H1 (cell line): ENCODE measurements around the gene DNAL1. TPM values are rescaled to one million over a fixed set of nuclear protein-coding genes. Genes with fewer than 3 reads are reported as not detected.

ENCODE experiments used
- CTCF ChIA-PET: fragments of 300-600 bp; sonication (Branson Sonifier 250); formaldehyde crosslinking; loops from one replicate; lab custom pipeline; 2021; ENCODE audit not compliant: partially characterized antibody; lab: Charles Lee
- POLR2A ChIA-PET: fragments of 300-600 bp; sonication (Branson Sonifier 250); formaldehyde crosslinking; loops from one replicate; lab custom pipeline; 2021; ENCODE audit warnings: inconsistent platforms; ENCODE audit not compliant: partially characterized antibody; lab: Charles Lee
- DNase-seq, 2 experiments: peaks; one replicate each; pipeline versions ENCODE4 v3.0.0 to v3.0.0-alpha.2; 2010 to 2022; ENCODE audit warnings: low spot score in 2 of 2, low read depth in 1 of 2, mixed read lengths in 1 of 2
- FAIRE-seq: peaks from 2 replicates; lab custom pipeline; 2011; peaks lifted over from hg19 to GRCh38; lab: Jason Lieb, UNC
- H2AFZ ChIP-seq: 2 replicates; pipeline ENCODE4 v1.8.1; 2012; ENCODE audit warnings: low read length, inconsistent platforms
- H2AK5ac ChIP-seq: 2 replicates; pipeline ENCODE4 v1.6.1; 2013; ENCODE audit warnings: low read depth, low read length
- H2BK120ac ChIP-seq: replicated peaks from 2 replicates; pipeline ENCODE3; 2013; ENCODE audit warnings: low read depth, low read length, inconsistent platforms
- H2BK12ac ChIP-seq: 2 replicates; pipeline ENCODE4 v1.6.1; 2013; ENCODE audit warnings: low read depth, low read length
- H2BK15ac ChIP-seq: 2 replicates; pipeline ENCODE4 v1.6.1; 2013; ENCODE audit warnings: low read length
- H2BK20ac ChIP-seq: 2 replicates; pipeline ENCODE4 v1.6.1; 2013; ENCODE audit warnings: low read length
- H2BK5ac ChIP-seq: 2 replicates; pipeline ENCODE4 v1.6.1; 2013; ENCODE audit warnings: low read depth, low read length
- H3K14ac ChIP-seq: 2 replicates; pipeline ENCODE4 v1.6.1; 2013; ENCODE audit warnings: inconsistent platforms; ENCODE audit not compliant: insufficient read length
- H3K18ac ChIP-seq: 2 replicates; pipeline ENCODE4 v1.6.1; 2013; ENCODE audit warnings: low read length; ENCODE audit errors: extremely low read depth
- H3K23ac ChIP-seq: 2 replicates; pipeline ENCODE4 v1.6.1; 2013; ENCODE audit warnings: inconsistent platforms; ENCODE audit not compliant: insufficient read length
- H3K23me2 ChIP-seq: 2 replicates; pipeline ENCODE4 v1.6.1; 2013; ENCODE audit warnings: low read depth, low read length
- H3K27ac ChIP-seq: 2 replicates; pipeline ENCODE4 v1.6.1; 2011; ENCODE audit warnings: low read depth, low read length, inconsistent platforms
- H3K27me3 ChIP-seq, 4 experiments: replicated peaks in 1 of 4; 1 replicate in 1 of 4; 2 replicates in 3 of 4; pipeline versions ENCODE4 v1.6.1 to v1.8.1; 2011 to 2013; ENCODE audit warnings: low read length in 3 of 4, mild to moderate bottlenecking in 3 of 4, inconsistent platforms in 2 of 4, mixed read lengths in 2 of 4, moderate library complexity in 1 of 4; ENCODE audit not compliant: control insufficient read depth in 3 of 4, insufficient read depth in 3 of 4; ENCODE audit errors: extremely low read depth in 1 of 4
- H3K36me3 ChIP-seq, 4 experiments: 2 replicates each; pipeline versions ENCODE4 v1.6.1 to v1.8.1; 2011 to 2013; ENCODE audit warnings: mild to moderate bottlenecking in 4 of 4, low read length in 3 of 4, moderate library complexity in 2 of 4, control low read depth in 1 of 4, inconsistent platforms in 1 of 4; ENCODE audit not compliant: insufficient read depth in 4 of 4, control insufficient read depth in 2 of 4
- H3K4ac ChIP-seq: replicated peaks from 2 replicates; pipeline ENCODE3; 2013; ENCODE audit warnings: low read length, low read depth, mixed read lengths, inconsistent platforms; ENCODE audit not compliant: insufficient read length
- H3K4me1 ChIP-seq, 4 experiments: replicated peaks in 1 of 4; 1 replicate in 1 of 4; 2 replicates in 3 of 4; pipeline versions ENCODE4 v1.6.1 to v1.8.1; 2011 to 2013; ENCODE audit warnings: low read length in 3 of 4, inconsistent platforms in 2 of 4, mixed read lengths in 1 of 4; ENCODE audit not compliant: insufficient read depth in 4 of 4, control insufficient read depth in 3 of 4
- H3K4me2 ChIP-seq, 2 experiments: 2 replicates each; pipeline versions ENCODE4 v1.6.1 to v1.8.1; 2011 to 2013; ENCODE audit warnings: low read depth in 2 of 2, low read length in 2 of 2, control low read depth in 1 of 2, inconsistent platforms in 1 of 2, mild to moderate bottlenecking in 1 of 2; ENCODE audit not compliant: insufficient read depth in 1 of 2
- H3K4me3 ChIP-seq, 4 experiments: fragments of 200-600, 300-600 bp in 1 of 4; sonication (generic), shearing (Covaris generic), sonication (Bioruptor Twin) in 1 of 4; 2 replicates each; pipeline versions ENCODE4 v1.5.1 to v1.8.1; 2011 to 2016; ENCODE audit warnings: low read length in 4 of 4, low read depth in 3 of 4, control low read depth in 2 of 4, inconsistent platforms in 2 of 4, mild to moderate bottlenecking in 2 of 4, mixed read lengths in 1 of 4, moderate library complexity in 1 of 4; ENCODE audit not compliant: insufficient read depth in 2 of 4; ENCODE audit errors: extremely low read depth in 1 of 4
- H3K56ac ChIP-seq: replicated peaks from 2 replicates; pipeline ENCODE3; 2013; ENCODE audit warnings: low read depth, mild to moderate bottlenecking, mixed read lengths, low read length, inconsistent platforms; ENCODE audit not compliant: insufficient read length
- H3K79me1 ChIP-seq: 2 replicates; pipeline ENCODE4 v1.6.1; 2013; ENCODE audit warnings: low read depth, low read length, control low read depth
- H3K79me2 ChIP-seq, 2 experiments: 2 replicates each; pipeline versions ENCODE4 v1.6.1 to v1.8.1; 2012 to 2013; ENCODE audit warnings: low read length in 2 of 2, mild to moderate bottlenecking in 2 of 2, inconsistent platforms in 1 of 2; ENCODE audit not compliant: insufficient read depth in 2 of 2, control insufficient read depth in 1 of 2
- H3K9ac ChIP-seq, 4 experiments: replicated peaks in 1 of 4; 1 replicate in 1 of 4; 2 replicates in 3 of 4; pipeline versions ENCODE4 v1.6.1 to v1.8.1; 2011 to 2013; ENCODE audit warnings: low read depth in 3 of 4, low read length in 3 of 4, control low read depth in 2 of 4, mild to moderate bottlenecking in 2 of 4, moderate library complexity in 2 of 4, inconsistent platforms in 1 of 4; ENCODE audit errors: extremely low read depth in 1 of 4
- H3K9me3 ChIP-seq, 2 experiments: 2 replicates each; pipeline versions ENCODE4 v1.6.1 to v1.8.1; 2012 to 2013; ENCODE audit warnings: mild to moderate bottlenecking in 2 of 2, moderate library complexity in 2 of 2, control low read depth in 1 of 2, inconsistent platforms in 1 of 2, low read depth in 1 of 2, low read length in 1 of 2, mixed read lengths in 1 of 2; ENCODE audit not compliant: insufficient read depth in 2 of 2
- H4K20me1 ChIP-seq, 2 experiments: replicated peaks in 1 of 2; 2 replicates each; pipeline versions ENCODE3 to v1.8.1; 2011 to 2013; ENCODE audit warnings: inconsistent platforms in 2 of 2, low read length in 2 of 2, mild to moderate bottlenecking in 1 of 2; ENCODE audit not compliant: insufficient read depth in 2 of 2, control insufficient read depth in 1 of 2
- H4K5ac ChIP-seq: 2 replicates; pipeline ENCODE4 v1.6.1; 2013; ENCODE audit warnings: low read length, low read depth, mixed read lengths, inconsistent platforms; ENCODE audit not compliant: insufficient read length
- H4K8ac ChIP-seq: 2 replicates; pipeline ENCODE4 v1.8.0; 2013; ENCODE audit warnings: mild to moderate bottlenecking, moderate library complexity, low read length, inconsistent platforms; ENCODE audit not compliant: insufficient read depth; ENCODE audit errors: extremely low read depth
- H4K91ac ChIP-seq: replicated peaks from 2 replicates; pipeline ENCODE3; 2013; ENCODE audit warnings: low read length, mixed read lengths, inconsistent platforms; ENCODE audit not compliant: insufficient read length
- GTF2F1 ChIP-seq: IDR thresholded peaks from 2 replicates; pipeline ENCODE4 v1.6.1; 2012; ENCODE audit warnings: low read depth, low read length, improper control_type of control experiment, borderline replicate concordance
- POU5F1 ChIP-seq: IDR thresholded peaks from 2 replicates; pipeline ENCODE4 v1.6.1; 2011; ENCODE audit warnings: low read depth, mild to moderate bottlenecking, low read length, moderate library complexity
- SIRT6 ChIP-seq: IDR thresholded peaks from one replicate; pipeline ENCODE4 v1.7.1; 2012; ENCODE audit warnings: low read length, inconsistent platforms
- TAF7 ChIP-seq: optimal IDR thresholded peaks from 2 replicates; pipeline ENCODE3; 2011; ENCODE audit warnings: low read depth, mild to moderate bottlenecking, inconsistent platforms, low read length, moderate library complexity, borderline replicate concordance
- WGBS, 2 experiments: shearing (Covaris generic) in 1 of 2; methylation state at CpG; one replicate each; pipeline versions ENCODE4 v1.1.6 to v1.1.7; 2013 to 2015; ENCODE audit warnings: low lambda C conversion rate in 2 of 2, mixed read lengths in 2 of 2, inconsistent platforms in 1 of 2, low coverage in 1 of 2, missing lambda C conversion rate in 1 of 2; ENCODE audit not compliant: insufficient replicate concordance in 2 of 2, insufficient coverage in 1 of 2, insufficient read length in 1 of 2; ENCODE audit errors: extremely low coverage in 1 of 2, missing lambda C conversion rate in 1 of 2; 5-methylcytosine and 5-hydroxymethylcytosine counted together
- polyA plus RNA-seq, 7 experiments: library from polyadenylated mRNA; depleted of rRNA in 3 of 7; stranded (reverse) in 5 of 7; unstranded in 2 of 7; fragments of >200 nt in 5 of 7; fragments of 200-250 nt in 2 of 7; gene quantifications; 1 replicate in 5 of 7; 2 replicates in 1 of 7; 4 replicates in 1 of 7; pipeline versions ENCODE4 v1.2.1 to v1.2.3, GENCODE V29; 2011 to 2013; ENCODE audit warnings: missing spikeins in 2 of 7, mixed read lengths in 2 of 7
- total RNA-seq: library from RNA; stranded (reverse); fragmentation: NEBNext Ultra II Directional; extraction: Animal tissue kit (Norgen Biotek cat#: 25700); gene quantifications from 2 replicates; pipeline ENCODE4 v1.2.1, GENCODE V29; 2021

DNAL1 gene
- total and polyA plus RNA-seq, 2 of the 8 experiments (the other 6 are each of a cell fraction or from before 2014, with no cell fraction given) = 2.8 to 16.8 TPM

DNA sequence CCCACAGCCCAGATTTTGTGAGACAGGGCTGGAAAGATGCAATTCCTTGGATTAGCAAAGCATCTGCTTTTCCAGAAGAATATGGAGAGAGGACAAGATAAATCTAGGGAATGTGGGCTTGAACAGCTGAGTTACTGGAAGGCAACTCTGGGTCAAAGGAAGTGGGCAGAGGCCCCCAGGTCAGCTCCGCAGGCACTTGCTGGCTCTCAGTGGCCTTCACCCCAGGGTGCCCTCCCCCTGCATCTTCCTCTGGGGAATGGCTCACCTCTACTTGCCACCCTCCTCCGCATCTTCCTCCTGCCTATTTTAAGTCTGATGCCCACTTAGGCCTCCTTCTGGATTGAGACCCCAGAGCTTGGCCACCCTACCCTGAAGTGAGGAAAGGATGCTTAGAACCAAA lies 79.9 kb downstream of the DNAL1 start:
- H3K9ac ChIP-seq = no peak overlapping the region
- H2BK15ac ChIP-seq = no peak overlapping the region
- CTCF ChIA-PET = interaction anchor here (0.5 to 13.7 kb wide), 7 partner anchors 10 to 1233 kb away, joined by 3 to 179 read pairs (median 7); partner anchors contain the start of gene ACOT2
- no peak overlapping the region for H3K4ac ChIP-seq
- H2BK20ac ChIP-seq = no peak overlapping the region
- H3K4me2 ChIP-seq = no peak overlapping the region
- no peak overlapping the region for H2AFZ ChIP-seq
- H4K8ac ChIP-seq = no peak overlapping the region
- no peak overlapping the region for H3K14ac ChIP-seq
- POLR2A ChIA-PET = interaction anchor here (1.2 to 3.4 kb wide), 2 partner anchors 11 to 34 kb away, joined by 3 to 15 read pairs; partner anchors contain the start of gene PNMA1
- H3K23ac ChIP-seq = no peak overlapping the region
- no peak overlapping the region for H3K56ac ChIP-seq
- no peak overlapping the region for H3K4me3 ChIP-seq
- H3K27ac ChIP-seq = no peak overlapping the region
- TF ChIP-seq SIRT6 (no peak), TAF7 (no peak), POU5F1 (no peak), GTF2F1 (no peak)
- TF ChIP-seq, all 59 proteins: peak for 0
- H2BK12ac ChIP-seq = no peak overlapping the region
- no peak overlapping the region for H2AK5ac ChIP-seq
- no peak for DNase-seq
- peaks cover 0 to 6% (median 2%) of the 10 kb centered on the region in 4 experiments; a peak in 2 of 8 replicates for H3K36me3 ChIP-seq
- H4K5ac ChIP-seq = no peak overlapping the region
- H3K79me2 ChIP-seq = no peaks in the 10 kb centered on the region
- no peak for FAIRE-seq
- no peaks in the 10 kb centered on the region for H3K27me3 ChIP-seq
- peaks cover 7 to 17% (median 14%) of the 10 kb centered on the region in 4 experiments for H3K4me1 ChIP-seq
- no peaks in the 10 kb centered on the region for H3K79me1 ChIP-seq
- no peak overlapping the region for H2BK5ac ChIP-seq
- H2BK120ac ChIP-seq = no peak overlapping the region
- WGBS, 2 experiments = 64% methylated on average over 2 of the region's 2 CpGs; no CpG with 5 or more reads in 1 of the 2 experiments
- H3K18ac ChIP-seq = no peak overlapping the region
- H4K20me1 ChIP-seq = peaks cover 0 to 2% of the 10 kb centered on the region in 2 experiments
- no peaks in the 10 kb centered on the region for H3K23me2 ChIP-seq
- no peak overlapping the region for H4K91ac ChIP-seq
- no peaks in the 10 kb centered on the region for H3K9me3 ChIP-seq
